Uterus (tissue), 4 donors: ENCODE data around the gene STX11. TPM values are rescaled to one million over a fixed set of nuclear protein-coding genes. Genes with fewer than 3 reads are reported as not detected.
A peak's percentile ranks its signal among the peaks of the same experiment; 100 is the strongest.

Experiments used
- DNase-seq, 2 donors: peaks; one replicate each; pipeline ENCODE4 v3.0.0-alpha.2; 2019 to 2020
- H3K27ac ChIP-seq, 2 donors: fragments of 200-600 bp; sonication (generic); 1 replicate in 1 of 2; 2 replicates in 1 of 2; pipeline ENCODE4 v1.5.1; 2016 to 2018
- H3K27me3 ChIP-seq, 2 donors: fragments of 200-600 bp; sonication (generic); one replicate each; pipeline ENCODE4 v1.5.1; 2018 to 2019; ENCODE audit warnings: control low read depth in 1 of 2
- H3K36me3 ChIP-seq, 2 donors: fragments of 200-600 bp; sonication (generic); one replicate each; pipeline ENCODE4 v1.5.1; 2019; ENCODE audit warnings: control low read depth in 1 of 2
- H3K4me1 ChIP-seq, 2 donors: fragments of 200-600 bp; sonication (generic); one replicate each; pipeline ENCODE4 v1.5.1; 2018 to 2019; ENCODE audit warnings: control low read depth in 1 of 2
- H3K4me3 ChIP-seq, 2 donors: fragments of 200-600 bp; sonication (generic); 1 replicate in 1 of 2; 2 replicates in 1 of 2; pipeline ENCODE4 v1.5.1; 2018 to 2019; ENCODE audit warnings: mild to moderate bottlenecking in 1 of 2
- H3K9me3 ChIP-seq, 2 donors: fragments of 200-600 bp; sonication (generic); one replicate each; pipeline ENCODE4 v1.5.1; 2019; ENCODE audit warnings: control low read depth in 1 of 2
- CTCF ChIP-seq, 4 experiments: fragments of 200-600 bp in 2 of 4; fragments of 450-650 bp in 2 of 4; sonication (generic) in 2 of 4; IDR thresholded peaks; one replicate each; pipeline ENCODE4 v1.5.1; 2016 to 2019; ENCODE audit warnings: antibody characterized with exemption in 4 of 4, mild to moderate bottlenecking in 2 of 4, moderate library complexity in 1 of 4
- POLR2A ChIP-seq, 2 donors: fragments of 450-650 bp; IDR thresholded peaks; one replicate each; pipeline ENCODE4 v1.6.1; 2016; ENCODE audit warnings: antibody characterized with exemption in 2 of 2, mild to moderate bottlenecking in 1 of 2, moderate library complexity in 1 of 2
- intact Hi-C: fragments of 100-400 bp; cut with DNase I; formaldehyde crosslinking; loops from one replicate; pipeline ENCODE4 v1.15.1; 2023; ENCODE audit warnings: low total_unique reads
- total RNA-seq, 4 donors: library from RNA; depleted of rRNA in 3 of 4; stranded (reverse); fragments of >200 nt in 3 of 4; gene quantifications; one replicate each; pipeline versions ENCODE4 v1.1.0 to v1.2.4, GENCODE V29; 2014 to 2023
- donor health status: DM: yes; HTN: yes; CAD: no.

The STX11 gene
- total RNA-seq, 4 donors from 2014 or later: 0.77 to 6.2 (median 1.9) TPM

GRCh38 chr6:144158133-144158532 lies 7.8 kb downstream of the STX11 start:
- Histone ChIP-seq H3K36me3 (no peaks in the 10 kb centered on the region), H3K4me3 (no peak overlapping the region), H3K27me3 (no peaks in the 10 kb centered on the region), H3K27ac (no peak overlapping the region), H3K4me1 (peaks cover 0 to 4% of the 10 kb centered on the region in 2 donors), H3K9me3 (no peaks in the 10 kb centered on the region)
- intact Hi-C loops: no loop called here
- peak; percentile 32 to 33 for DNase-seq
- no peak for TF ChIP-seq CTCF (IDR thresholded peaks at IDR 0.05)
- TF ChIP-seq POLR2A (IDR thresholded peaks at IDR 0.05): no peak

- Histone ChIP-seq H3K27ac (no peak overlapping the region), H3K36me3 (no peaks in the 10 kb centered on the region), H3K9me3 (no peaks in the 10 kb centered on the region), H3K4me3 (no peak overlapping the region), H3K4me1 (peaks cover 0 to 4% of the 10 kb centered on the region in 2 donors), H3K27me3 (no peaks in the 10 kb centered on the region)
- intact Hi-C loops: no loop called here
- TF ChIP-seq POLR2A (IDR thresholded peaks at IDR 0.05) (no peak), CTCF (IDR thresholded peaks at IDR 0.05) (no peak)
- DNase-seq: no peak
Measured at GRCh38 chr6:144159223-144159622, 8.9 kb downstream of the STX11 start.

GRCh38 chr6:144159742-144160141 lies 9.4 kb downstream of the STX11 start:
- Histone ChIP-seq H3K4me1 (peaks cover 0 to 4% of the 10 kb centered on the region in 2 donors), H3K36me3 (no peaks in the 10 kb centered on the region), H3K4me3 (no peak overlapping the region), H3K27me3 (no peaks in the 10 kb centered on the region), H3K27ac (no peak overlapping the region), H3K9me3 (no peaks in the 10 kb centered on the region)
- intact Hi-C loops: no loop called here
- TF ChIP-seq POLR2A (IDR thresholded peaks at IDR 0.05): no peak
- no peak for TF ChIP-seq CTCF (IDR thresholded peaks at IDR 0.05)
- no peak for DNase-seq

GRCh38 chr6:144160431-144161005 lies 10.2 kb downstream of the STX11 start:
- no peak for DNase-seq
- H3K27me3 ChIP-seq: no peaks in the 10 kb centered on the region
- no peaks in the 10 kb centered on the region for H3K9me3 ChIP-seq
- no peaks in the 10 kb centered on the region for H3K36me3 ChIP-seq
- H3K4me1 ChIP-seq: peaks cover 0 to 4% of the 10 kb centered on the region in 2 donors
- H3K4me3 ChIP-seq: no peak overlapping the region
- intact Hi-C loops: no loop called here
- no peak for TF ChIP-seq POLR2A (IDR thresholded peaks at IDR 0.05)
- TF ChIP-seq CTCF (IDR thresholded peaks at IDR 0.05): no peak
- H3K27ac ChIP-seq: no peak overlapping the region

- H3K27me3 ChIP-seq: no peaks in the 10 kb centered on the region
- H3K4me3 ChIP-seq: no peak overlapping the region
- no peak overlapping the region for H3K27ac ChIP-seq
- TF ChIP-seq POLR2A (IDR thresholded peaks at IDR 0.05) (no peak), CTCF (IDR thresholded peaks at IDR 0.05) (no peak)
- peaks cover 0 to 4% of the 10 kb centered on the region in 2 donors for H3K4me1 ChIP-seq
- intact Hi-C loops: no loop called here
- H3K36me3 ChIP-seq: no peaks in the 10 kb centered on the region
- no peaks in the 10 kb centered on the region for H3K9me3 ChIP-seq
- no peak for DNase-seq
Measured at GRCh38 chr6:144161975-144162374, 11.7 kb downstream of the STX11 start.
